HG03469 (cell line): ENCODE results near the gene PCNX2.

Experiments
- ATAC-seq: cut with Tn5 transposase; IDR thresholded peaks from one replicate; pipeline ENCODE4 v1.9.1; 2021; ENCODE audit warnings: mild to moderate bottlenecking, moderate library complexity, moderate number of reproducible peaks; ENCODE audit not compliant: unreplicated experiment

Gene PCNX2

DNA sequence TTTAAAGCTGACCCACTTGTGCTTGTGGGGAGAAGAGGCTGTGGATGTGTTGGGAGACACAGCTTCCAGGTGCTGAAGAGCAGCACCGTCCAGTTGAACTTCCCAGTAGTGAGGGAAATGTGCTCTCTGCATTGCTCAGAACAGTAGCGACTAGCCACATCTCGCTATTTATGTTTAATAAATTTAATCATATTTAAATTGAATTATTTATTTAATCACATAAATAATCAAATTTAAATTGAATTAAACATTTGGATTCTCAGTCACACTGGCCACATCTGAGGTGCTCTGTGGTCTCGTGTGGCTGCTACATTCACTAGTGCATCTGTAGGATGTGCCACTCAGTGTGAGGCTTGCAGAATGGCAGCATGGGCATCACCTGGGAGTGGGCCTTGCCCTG, 325.0 kb downstream of the PCNX2 start:
- ATAC-seq = no peak

DNA sequence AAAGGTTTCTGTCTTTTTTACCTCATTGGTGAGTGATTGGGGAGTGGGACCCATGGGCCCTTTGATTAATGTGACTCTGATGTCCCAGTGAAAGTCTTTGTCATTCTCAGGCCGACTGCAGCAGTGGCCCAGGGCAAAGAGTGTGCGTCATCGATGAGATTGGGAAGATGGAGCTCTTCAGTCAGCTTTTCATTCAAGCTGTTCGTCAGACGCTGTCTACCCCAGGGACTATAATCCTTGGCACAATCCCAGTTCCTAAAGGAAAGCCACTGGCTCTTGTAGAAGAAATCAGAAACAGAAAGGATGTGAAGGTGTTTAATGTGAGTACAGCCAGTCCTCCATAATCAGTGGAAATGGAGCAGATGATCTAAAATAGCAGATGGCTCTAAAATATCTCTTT, 325.7 kb downstream of the PCNX2 start:
- no peak for ATAC-seq

DNA sequence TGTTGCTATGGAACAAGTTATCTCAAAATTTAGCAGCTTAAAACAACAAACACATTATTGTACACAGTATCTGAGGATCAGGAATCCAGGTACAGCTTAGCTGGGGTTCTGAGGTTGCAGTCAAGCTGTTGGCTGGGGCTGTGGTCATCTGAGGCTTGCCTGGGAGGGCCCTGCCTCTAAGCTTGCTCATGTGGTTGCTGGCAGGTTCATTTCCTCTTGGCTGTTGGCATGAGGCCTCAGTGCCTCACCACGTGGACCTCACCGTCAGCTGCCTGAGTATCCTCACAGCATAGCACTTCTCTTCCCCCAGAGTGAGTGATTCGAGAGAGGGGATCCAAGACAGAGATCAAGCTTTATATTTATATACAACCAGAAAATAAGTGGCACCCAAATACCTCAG, 326.6 kb downstream of the PCNX2 start:
- no peak for ATAC-seq

DNA sequence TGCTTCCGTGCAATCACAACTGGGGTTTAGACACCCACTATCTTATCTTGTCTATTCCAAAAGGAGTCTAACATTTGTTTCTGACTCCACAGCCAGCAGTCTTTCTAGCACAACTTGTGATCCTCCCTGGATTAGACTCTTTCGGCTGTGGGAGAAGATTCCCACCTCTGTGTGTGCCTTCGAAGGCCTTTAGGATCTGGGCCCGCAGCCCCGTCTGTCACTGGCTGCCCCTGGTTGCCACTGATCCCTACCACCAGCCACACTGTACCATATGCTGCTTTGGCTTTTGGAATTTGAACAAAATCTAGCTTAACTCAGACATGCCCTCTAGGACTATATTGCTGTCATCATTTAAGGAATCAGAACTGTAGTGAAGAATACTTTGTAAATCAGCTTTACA, 327.1 kb downstream of the PCNX2 start:
- ATAC-seq = no peak

DNA sequence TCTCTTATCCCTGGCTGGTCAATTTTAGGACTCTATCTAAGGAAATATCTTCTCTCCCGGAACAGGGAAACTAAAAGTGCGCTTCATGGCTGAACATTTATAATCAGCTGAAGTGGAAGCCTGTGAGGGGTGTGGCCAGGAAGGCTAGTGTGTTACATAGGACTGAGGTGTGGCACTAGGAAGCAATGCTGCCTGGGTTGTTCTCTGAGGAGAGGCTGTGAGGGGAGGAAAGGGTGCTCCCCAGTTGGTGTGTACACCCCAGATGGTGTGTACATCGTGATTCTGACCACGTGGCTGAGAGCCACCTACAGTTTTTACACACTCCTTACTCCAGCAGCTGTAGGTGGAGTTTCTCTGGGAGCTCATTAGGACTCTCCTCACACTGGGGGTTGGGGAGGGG, 328.9 kb downstream of the PCNX2 start:
- ATAC-seq = no peak

DNA sequence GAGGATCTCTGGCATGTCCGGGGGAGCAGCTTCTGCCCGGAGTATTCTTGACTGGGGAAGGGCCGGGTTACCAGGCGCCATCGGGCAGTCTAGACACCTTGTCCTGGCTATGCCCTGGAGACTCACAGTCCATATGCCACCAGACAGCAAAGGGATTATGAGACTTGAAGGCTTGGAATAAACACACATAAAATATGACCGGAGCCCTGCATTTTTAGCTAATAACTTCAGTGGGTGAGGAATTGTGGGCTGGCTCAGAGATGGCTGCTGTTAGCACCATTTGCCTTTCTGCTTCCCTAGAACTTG, 329.7 kb downstream of the PCNX2 start:
- ATAC-seq = no peak

DNA sequence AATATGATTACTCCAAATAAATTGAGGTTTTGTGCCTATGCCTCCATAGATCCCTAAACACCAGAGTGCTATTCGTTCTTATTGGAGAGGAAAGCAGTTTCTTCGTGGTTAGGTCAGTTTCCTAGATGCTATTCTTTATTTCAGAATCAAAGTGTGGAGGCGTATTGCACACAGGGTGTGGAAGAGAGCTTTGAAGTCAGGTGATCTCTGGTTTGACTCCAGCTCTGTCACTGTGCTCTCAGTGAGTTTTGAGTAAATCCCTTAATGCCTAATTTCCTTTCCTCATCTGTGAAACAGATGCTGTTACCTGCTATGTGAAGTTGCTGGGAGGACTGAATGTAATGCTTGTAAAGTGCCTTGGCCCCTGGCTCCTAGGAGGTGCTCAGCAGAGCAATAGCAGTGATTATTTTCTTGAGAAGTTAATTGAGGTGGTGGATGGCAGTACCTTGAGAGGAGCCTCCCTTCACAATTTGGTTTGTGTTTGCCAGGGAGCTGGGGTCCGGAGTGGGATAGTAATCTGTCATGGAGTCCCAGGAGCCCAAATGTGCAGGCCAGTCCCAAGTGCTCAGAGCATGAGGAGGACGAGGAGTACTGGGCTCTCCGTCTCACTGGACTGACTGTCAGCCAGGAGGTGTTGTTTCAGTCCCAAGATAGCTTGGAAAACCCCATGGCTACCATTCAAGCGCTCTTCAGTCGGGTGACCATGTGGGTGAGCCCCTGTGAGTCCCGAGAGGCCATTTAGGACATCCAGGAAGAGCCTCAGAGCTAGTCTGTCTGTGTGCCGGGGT, 330.2 kb downstream of the PCNX2 start:
- no peak for ATAC-seq

DNA sequence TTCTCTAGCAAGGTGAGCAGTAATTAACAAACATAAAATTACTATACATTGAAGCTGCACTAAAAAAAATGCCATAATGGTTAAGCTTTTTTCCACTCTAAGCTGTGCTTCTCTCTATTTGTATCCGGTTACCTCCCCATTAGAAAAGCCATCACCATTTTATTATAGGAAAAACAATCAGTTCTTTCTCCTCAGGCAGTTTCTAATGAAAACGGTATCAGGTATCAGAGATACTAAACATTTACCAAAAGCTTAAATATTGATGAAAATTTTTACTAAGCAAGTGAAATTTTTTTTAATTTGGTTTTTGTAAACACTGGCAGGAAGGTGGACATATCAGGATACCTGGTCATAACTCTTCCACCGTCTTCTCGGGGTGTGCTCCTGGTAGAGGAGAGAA, 330.9 kb downstream of the PCNX2 start:
- no peak for ATAC-seq

DNA sequence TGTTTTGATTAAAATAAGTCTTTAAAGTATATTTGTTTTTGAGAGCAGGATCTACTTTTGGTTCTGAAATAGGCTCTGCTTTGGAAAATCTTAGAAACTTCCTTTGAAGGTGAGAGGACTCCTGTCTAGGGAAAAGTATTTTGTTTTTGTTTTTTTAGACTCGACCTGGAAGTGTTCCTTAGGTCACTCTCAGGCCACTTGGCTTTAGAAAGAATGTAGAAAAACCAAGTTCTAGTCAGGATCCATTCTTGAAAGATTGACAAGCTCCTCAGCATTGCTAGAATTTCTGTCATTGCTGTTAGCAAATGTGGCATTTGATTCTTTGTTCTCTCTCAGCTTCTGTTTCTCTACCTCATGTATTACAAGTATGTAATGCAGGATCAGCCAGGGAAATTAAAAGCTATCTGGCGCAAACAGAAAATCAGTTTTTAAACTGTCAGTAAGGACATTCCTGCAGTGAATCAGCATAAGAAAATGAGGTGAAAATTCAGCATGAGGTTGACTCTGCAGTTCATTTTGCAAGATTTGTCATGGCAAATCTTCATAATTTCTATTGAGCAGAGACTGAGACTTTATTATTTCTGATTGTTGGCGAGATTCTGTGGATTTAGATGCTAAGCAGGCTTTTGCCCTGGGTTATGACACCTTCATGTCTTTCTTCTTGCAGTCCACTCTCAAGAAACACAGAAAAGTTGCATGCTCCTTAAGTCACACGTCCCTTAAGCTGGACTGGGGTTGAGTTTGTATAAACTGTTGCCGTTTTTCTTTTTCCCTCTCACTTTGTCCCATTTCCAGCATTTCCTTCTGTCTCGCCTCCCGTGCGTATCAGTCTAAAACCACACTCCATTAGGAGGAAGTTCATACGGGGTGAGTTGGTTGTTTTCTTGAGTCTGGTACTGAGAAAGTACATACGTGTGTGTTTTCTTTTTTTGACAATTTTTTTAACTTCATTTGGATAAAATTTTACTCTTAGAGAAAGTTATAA, 332.5 kb downstream of the PCNX2 start:
- ATAC-seq = no peak

DNA sequence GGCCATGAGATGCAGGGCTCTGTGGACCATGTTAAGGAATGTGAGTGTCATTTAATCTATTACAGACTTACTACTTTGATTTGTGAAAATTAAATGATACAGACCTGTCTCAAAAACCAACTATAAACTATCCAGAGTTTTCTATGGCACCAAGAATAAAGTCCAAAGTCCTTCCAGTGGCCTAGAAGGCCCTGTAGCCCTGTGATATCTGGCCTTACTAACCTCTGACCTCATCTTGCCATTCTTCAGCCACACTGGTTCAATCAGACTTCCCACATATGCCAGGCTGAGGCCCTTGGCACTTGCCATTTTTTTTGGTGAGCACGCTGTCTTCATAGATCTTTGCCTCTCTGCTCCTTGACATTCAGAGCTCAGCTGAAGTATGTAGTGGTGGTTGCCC, 337.5 kb downstream of the PCNX2 start:
- no peak for ATAC-seq

DNA sequence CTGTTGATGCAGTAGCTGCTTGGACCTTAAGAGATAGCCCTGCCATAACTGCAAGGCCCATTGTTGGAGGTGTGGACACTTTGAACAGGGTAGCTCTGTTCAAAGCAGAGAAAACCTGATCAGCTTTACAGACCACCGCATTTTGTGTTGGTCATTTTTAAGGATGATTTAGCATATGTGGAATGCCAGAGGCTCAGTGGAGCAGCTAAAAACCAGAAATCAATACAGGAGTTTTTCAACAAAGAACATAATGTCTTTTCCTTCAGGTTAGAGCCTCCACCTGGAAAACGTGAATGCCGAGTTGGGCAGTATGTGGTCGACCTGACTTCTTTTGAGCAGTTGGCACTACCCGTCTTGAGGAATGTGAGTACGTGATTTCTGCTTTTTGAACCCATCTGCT, 339.4 kb downstream of the PCNX2 start:
- ATAC-seq = no peak

DNA sequence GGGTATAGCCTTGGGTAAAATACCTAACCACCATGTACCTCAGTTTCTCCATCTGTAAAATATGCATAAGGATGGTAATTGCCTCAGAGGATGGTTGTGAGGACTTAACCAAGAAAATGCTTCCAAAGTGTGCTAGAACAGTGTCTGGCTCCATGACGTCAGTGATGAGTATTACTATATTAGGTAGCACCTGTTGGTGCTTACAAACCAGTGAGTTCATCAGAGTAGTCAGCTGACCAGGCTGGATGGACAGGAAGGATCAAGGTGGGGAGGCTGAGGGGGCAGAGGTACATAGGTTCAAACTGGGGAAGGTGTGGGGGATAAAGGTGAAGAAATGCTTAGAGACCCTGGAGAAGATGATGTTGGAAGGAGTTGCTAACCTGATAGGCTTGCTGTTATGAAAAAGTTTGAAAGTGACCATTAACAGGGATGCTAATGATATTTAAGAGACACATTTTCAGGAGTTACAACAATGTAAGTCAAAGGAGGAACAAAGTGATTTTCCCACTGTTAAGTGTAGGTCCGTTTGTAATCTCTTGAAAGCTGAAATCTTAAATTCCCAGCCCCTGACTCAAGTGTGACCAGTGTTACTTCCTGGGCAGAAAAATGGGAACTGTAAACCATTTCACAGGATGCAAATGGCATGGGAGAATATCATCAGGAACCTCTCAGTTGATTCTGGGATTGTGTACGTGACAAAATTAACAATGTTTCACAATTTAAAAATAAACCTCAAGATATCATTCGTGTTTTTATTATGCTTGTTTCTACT, 340.7 kb downstream of the PCNX2 start:
- no peak for ATAC-seq

DNA sequence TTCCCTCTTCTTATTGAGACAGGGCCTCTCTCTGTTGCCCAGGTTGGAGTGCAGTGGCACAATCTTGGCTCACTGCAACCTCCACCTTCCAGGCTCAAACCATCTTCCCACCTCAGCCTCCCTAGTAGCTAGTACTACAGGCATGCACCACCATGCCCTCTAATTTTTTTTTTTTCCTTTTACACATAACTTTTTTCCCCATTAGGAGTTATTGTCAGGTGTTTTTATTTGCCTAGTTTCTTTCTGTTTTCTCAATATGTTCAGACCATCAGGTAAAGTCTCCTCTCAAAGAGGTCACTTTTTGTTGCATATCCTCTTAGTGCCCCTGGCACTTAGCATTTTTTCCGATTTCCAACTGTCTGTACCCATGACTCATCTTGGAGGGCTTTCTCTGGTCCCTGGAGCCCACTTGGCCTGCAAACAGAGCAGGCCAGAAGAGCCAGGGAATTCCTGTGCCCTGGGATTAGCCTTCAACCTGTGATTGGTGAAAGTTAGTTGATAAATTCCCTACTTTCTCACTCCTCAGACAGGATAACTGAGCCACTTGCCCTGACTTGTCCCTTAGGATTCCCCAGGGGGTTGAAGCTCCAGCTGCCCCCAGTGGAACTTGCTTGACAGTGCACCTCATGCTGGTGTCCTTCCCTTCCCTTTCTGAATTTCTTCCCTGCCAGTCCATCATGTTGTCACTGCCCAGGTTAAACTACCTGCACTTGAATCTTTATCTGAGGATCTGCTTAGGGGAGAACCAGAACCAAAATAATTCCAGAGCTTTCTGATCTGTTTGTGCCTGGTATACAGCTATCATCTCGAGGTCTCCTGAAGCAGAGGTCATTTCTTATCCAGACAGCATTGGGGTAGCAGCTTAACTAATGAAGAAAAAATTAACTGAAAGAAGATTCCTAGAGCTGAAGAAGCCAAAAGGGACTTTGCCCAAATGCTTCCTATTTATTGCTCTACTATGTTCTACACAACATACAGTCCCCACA, 342.7 kb downstream of the PCNX2 start:
- ATAC-seq = no peak

DNA sequence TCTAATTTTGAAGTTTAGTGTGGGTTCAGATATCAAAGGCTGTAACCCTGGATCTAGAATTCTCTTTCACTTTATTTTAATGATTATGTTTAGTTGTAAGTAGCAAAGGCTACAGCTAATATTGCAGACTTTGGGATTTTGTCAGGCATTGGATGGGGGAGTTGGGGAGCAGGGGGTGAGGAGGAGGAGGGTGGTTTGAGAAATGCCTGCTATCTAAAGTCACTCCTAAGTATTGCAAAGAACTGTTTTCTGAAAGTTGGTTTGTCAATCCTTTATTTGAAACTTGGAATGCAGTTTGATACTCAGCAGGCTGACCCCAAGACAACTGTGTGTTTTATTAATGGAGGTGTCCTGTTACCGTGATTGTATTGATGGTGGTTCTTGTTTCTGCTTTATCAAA, 343.9 kb downstream of the PCNX2 start:
- ATAC-seq = no peak

DNA sequence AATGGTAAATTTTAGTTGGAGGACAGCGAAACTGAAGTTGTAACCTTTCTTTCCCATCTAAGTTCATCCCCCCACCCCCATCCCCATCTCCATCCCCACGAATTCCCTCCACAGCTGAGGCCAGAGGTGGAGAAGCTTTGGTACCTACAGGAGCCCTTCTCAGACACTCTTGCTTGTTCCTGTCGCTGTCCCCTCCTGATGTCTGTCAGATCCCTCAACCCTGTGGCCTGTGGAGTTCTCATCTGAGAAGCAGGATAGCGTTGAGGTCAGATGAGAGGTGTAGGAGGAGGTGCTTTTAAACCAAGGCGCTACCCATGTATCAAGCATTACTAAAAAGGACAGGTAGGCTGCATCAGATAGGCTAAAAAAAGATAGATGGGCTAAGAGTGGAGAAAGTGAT, 344.3 kb downstream of the PCNX2 start:
- ATAC-seq = peak; percentile 29

DNA sequence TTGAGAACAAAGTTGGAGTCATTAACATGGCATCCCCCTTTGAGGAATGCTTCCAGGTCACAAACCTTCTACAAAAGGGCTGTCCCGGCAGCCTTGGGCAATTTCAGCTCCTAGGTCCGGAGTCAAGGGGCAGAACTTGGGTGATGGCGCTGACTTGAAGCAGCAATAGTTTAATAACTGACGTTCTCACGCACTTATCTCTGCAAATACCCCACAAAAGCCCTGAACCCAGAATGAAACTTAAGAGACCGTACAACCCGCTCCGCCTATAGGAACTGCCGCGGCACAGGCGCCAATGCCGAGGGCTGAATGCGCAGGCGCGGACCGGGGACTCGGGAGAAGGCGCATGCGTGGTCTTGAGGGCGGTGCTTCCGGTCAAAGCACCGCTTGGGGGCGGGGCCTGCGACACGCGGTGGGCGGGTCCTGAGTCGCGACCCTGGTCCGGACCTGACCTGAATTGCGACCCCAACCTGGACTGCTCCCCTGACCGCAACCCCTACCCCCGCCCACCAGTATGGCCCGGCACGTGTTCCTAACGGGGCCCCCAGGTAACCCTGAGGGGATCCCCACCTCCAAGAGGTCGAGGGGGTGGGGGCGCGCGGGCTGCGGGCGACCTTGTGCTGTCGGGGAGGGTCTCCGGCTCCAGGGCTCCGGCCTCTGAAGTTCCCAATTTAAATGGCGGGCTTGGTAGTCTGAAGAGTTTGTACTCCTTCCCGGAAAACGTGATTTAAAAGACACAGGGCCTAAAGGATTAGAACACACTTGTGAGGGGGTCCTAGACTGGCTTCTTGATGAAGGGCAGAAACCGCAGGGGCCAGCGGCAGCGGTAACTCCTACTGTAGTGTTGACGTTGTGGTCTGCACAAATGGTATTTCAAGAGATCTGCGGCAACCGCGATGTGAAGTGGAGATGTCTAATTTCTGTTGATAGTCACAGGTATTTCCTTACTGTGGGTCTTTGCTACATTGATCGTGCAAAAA, 345.0 kb downstream of the PCNX2 start, which contains the start of gene NTPCR:
Gene NTPCR, plus strand, starts transcription at position 415 of the 980 bp plus-strand sequence. Its CDS starts 100 bp downstream, at position 515.
- peak; percentile 71 for ATAC-seq

DNA sequence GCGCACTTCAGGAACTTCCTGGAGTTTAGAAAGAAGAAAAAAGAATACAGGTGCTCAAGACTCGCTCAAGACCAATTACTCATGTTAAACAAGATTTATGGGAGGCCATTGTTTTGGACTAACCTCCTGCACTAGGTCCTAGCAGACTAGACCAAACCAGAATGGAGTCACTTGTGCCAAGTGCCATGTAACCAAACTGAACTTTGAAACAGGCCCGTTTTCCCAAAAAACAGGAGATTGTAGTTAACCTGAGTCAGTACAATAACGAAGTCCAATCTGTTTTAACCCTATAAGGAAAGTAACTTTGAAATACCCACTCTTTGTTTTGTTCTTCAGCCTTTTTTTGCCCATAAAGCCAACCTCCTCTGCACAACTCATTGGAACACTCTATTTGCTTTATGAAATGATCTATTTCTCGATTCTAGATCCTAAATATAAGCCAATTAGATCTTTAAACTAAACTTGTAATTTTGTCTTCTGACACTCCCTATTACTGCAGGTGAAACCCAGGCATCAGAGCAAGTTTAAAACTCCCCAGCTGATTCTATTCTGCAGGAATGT, 345.8 kb downstream of the PCNX2 start:
- ATAC-seq = no peak

DNA sequence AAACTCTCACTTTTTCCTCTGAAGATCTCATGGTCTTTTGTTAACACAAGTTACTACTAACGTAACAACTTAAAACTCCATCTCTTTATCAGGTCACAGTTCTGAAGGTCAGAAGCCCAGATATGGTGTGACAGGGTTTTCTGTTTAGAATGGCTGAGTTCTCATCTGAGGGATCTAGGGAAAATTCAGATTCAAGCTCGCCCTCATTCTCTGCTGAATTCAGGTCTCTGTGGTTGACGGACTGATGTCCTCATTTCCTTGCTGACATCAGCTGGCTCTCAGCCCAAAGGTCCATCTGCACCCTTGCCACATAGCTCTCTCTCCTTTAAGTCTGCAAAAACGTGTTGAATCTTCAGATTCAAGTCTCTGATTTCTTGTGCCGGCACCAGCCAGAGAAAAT, 351.2 kb downstream of the PCNX2 start:
- no peak for ATAC-seq
